ENCODE data around the gene ENTPD1. TPM values are rescaled to one million over a fixed set of nuclear protein-coding genes. Genes with fewer than 3 reads are reported as not detected.
"Not testable (repeated sequence)": the region's sequence is repeated elsewhere in the genome, so short reads cannot be mapped to it uniquely, and the experiment has no call there.

Gene ENTPD1
- polyA plus RNA-seq, 12 donors: 12.7 to 20.0 (median 14.3) TPM; not detected in 1

DNA sequence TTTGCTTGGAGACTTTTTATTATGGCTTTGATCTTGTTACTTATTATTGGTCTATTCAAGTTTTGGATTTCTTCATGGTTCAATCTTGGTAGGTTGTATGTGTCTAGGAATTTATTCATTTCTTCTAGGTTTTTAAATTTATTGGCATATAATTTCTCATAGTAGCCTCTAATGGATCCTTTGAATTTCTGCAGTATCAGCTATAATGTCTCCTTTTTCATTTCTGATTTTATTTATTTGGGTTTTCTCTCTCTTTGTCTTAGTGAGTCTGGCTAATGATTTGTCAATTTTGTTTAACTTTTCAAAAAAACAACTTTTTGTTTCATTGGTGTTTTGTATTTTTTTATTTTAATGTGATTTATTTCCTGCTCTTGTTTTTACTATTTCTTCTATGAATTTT is 160.1 kb downstream of the ENTPD1 start:
- DNase-seq: not testable (repeated sequence)

Other genes starting within 250 kb of the ENTPD1 start
- gene SORBS1, start 194.8 kb upstream of the ENTPD1 start, polyA plus RNA-seq (ENCODE audit: insufficient read length in 12 of 12): 100 to 1,000 TPM in 3 of 12 donors, 10 to 100 TPM in 8, not detected in 1; 47.7 to 149 (median 78.2) TPM
- gene ALDH18A1, start 99.5 kb upstream of the ENTPD1 start, polyA plus RNA-seq (ENCODE audit: insufficient read length in 12 of 12): 10 to 100 TPM in 11 of 12 donors, not detected in 1; 33.6 to 63.3 (median 48.7) TPM
- gene TCTN3, start 62.2 kb upstream of the ENTPD1 start, polyA plus RNA-seq (ENCODE audit: insufficient read length in 12 of 12): 10 to 100 TPM in 11 of 12 donors, not detected in 1; 23.8 to 44.8 (median 29.0) TPM
- gene CC2D2B, start 151.8 kb downstream of the ENTPD1 start, polyA plus RNA-seq (ENCODE audit: insufficient read length in 12 of 12): 1 to 10 TPM in 4 of 12 donors, under 1 TPM in 6, not detected in 2; 0.41 to 1.9 (median 0.99) TPM

All from muscle of arm (tissue), 12 donors.